ENCODE measurements around the gene SLC16A2. TPM values are rescaled to one million over a fixed set of nuclear protein-coding genes. Genes with fewer than 3 reads are reported as not detected.

Gene SLC16A2
- total RNA-seq, 6 experiments from 2014 or later: 16.7 to 68.8 (median 53.4) TPM

DNA sequence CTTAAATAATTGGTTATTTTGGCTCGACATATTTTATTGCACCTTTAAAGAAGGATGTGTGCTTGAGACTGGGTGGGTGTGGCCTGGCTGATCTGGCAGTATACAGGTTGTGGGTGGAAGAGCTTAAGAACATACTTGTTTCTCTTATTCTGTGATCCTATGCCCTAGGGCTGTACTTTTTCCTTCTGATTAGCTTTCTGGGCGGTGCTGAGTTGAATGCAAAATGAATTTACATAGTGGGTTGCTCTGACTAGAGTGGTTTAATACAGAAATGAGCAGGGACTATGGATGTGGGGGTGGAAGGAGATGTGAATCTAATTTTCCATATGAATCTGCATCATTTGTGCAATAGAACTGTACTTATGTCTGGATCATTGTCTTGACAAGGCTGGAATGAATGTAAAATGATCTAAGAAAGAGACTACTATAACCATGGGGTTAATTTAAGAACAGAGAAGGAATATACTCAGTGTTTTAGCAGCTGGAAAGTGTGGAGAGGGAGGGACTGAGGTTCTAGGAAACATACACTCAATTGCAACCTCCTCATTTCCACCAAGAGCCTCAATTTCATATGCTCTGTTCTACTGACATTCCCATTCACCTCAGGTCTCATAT, 119.4 kb downstream of the SLC16A2 start:
- no peaks in the 10 kb centered on the region for H3K36me3 ChIP-seq
- peaks cover 0 to 3% (median 0%) of the 10 kb centered on the region in 4 donors for H3K4me1 ChIP-seq
- H3K27ac ChIP-seq: no peak overlapping the region
- TF ChIP-seq, protein P1, sequence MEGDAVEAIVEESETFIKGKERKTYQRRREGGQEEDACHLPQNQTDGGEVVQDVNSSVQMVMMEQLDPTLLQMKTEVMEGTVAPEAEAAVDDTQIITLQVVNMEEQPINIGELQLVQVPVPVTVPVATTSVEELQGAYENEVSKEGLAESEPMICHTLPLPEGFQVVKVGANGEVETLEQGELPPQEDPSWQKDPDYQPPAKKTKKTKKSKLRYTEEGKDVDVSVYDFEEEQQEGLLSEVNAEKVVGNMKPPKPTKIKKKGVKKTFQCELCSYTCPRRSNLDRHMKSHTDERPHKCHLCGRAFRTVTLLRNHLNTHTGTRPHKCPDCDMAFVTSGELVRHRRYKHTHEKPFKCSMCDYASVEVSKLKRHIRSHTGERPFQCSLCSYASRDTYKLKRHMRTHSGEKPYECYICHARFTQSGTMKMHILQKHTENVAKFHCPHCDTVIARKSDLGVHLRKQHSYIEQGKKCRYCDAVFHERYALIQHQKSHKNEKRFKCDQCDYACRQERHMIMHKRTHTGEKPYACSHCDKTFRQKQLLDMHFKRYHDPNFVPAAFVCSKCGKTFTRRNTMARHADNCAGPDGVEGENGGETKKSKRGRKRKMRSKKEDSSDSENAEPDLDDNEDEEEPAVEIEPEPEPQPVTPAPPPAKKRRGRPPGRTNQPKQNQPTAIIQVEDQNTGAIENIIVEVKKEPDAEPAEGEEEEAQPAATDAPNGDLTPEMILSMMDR (IDR thresholded peaks at IDR 0.05): no peak
- no peak for TF ChIP-seq POLR2A (IDR thresholded peaks at IDR 0.05)
- ATAC-seq (no peak), DNase-seq (no peak)
- H3K27me3 ChIP-seq: no peaks in the 10 kb centered on the region
- H3K4me3 ChIP-seq: no peak overlapping the region
- H3K9me3 ChIP-seq: no peaks in the 10 kb centered on the region
- WGBS (ENCODE audit: insufficient coverage, low coverage, low lambda C conversion rate, missing lambda C conversion rate): 29% methylated on average over 2 of the region's 2 CpGs
- intact Hi-C loops (cut with DNase I): loop anchor here in 1 of 2 donors (10.0 kb wide), 1 partner anchor 156 kb away; no protein-coding TSS in a partner anchor

DNA sequence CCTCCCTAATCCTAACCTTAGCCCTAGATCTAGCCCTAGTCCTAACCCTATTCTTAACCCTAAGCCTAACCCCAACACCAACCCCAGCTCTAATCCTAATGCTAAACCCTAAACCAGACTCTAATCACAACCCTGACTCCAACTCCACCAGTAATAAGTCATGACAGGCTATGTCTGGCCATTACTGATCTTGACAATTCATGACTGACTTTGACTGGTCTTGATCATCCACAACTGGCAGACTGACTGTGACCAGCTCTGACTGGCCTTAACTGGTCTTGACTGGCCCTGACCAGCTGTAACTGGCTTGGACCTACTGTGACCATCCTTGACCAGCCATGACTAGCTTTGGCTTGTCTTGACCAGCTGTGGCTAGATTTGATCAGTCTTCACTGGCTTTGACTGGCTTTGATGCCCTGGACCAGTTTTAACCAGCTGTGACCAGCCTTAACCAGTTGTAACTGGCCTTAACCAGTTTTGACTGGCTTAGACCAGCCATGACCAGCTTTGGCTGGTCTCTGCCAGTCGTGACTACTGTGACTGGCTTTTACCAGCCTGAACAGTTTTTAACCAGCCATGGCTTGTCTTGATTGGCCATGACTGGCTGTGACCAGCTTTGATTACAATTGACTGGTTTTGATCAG, 124.7 kb downstream of the SLC16A2 start:
- ATAC-seq (no peak), DNase-seq (no peak)
- no peak for TF ChIP-seq POLR2A (IDR thresholded peaks at IDR 0.05)
- TF ChIP-seq, protein P1 (IDR thresholded peaks at IDR 0.05): no peak
- Histone ChIP-seq H3K4me1 (no peaks in the 10 kb centered on the region), H3K27ac (no peak overlapping the region), H3K9me3 (no peaks in the 10 kb centered on the region), H3K27me3 (no peaks in the 10 kb centered on the region), H3K4me3 (no peak overlapping the region), H3K36me3 (no peaks in the 10 kb centered on the region)
- intact Hi-C loops (cut with DNase I): loop anchor here in 1 of 2 donors (10.0 kb wide), 1 partner anchor 161 kb away; no protein-coding TSS in a partner anchor
- WGBS (ENCODE audit: insufficient coverage, low coverage, low lambda C conversion rate, missing lambda C conversion rate): 43% methylated on average over 1 of the region's 1 CpG

DNA sequence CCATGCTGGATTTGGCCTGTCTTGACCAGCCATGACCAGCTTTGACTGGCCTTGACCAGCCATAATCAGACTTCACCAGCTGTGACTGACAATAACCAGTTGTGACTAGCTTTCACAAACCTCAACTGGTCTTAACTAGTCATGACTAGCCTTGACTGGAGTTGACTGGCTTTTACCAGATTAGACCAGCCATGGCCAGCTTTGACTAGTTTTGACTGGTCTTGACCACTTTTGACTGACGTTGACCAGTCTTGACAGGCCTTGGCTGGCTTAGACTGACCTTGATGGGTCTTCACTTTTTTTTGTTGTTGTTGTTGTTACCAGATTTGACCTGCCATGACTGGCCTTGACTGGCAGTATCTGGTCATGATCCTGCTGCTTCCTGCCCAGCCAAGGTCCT, 125.7 kb downstream of the SLC16A2 start:
- Histone ChIP-seq H3K4me3 (no peak overlapping the region), H3K36me3 (no peaks in the 10 kb centered on the region), H3K27ac (no peak overlapping the region), H3K9me3 (no peaks in the 10 kb centered on the region), H3K27me3 (no peaks in the 10 kb centered on the region), H3K4me1 (no peaks in the 10 kb centered on the region)
- TF ChIP-seq, protein P1 (IDR thresholded peaks at IDR 0.05): no peak
- TF ChIP-seq POLR2A (IDR thresholded peaks at IDR 0.05): no peak
- no CpG with 5 or more reads among the region's 1 CpG for WGBS (ENCODE audit: insufficient coverage, low coverage, low lambda C conversion rate, missing lambda C conversion rate)
- ATAC-seq (no peak), DNase-seq (no peak)
- intact Hi-C loops (cut with DNase I): loop anchor here in 1 of 2 donors (10.0 kb wide), 1 partner anchor 162 kb away; no protein-coding TSS in a partner anchor

- peaks cover 0 to 8% of the 10 kb centered on the region in 2 donors for H3K27me3 ChIP-seq
- ATAC-seq (peak; percentile 99 to 100 (median 100)), DNase-seq (peak; percentile 82 to 87 (median 86))
- 17% methylated on average over 22 of the region's 24 CpGs for WGBS (ENCODE audit: insufficient coverage, low coverage, low lambda C conversion rate, missing lambda C conversion rate)
- no peaks in the 10 kb centered on the region for H3K4me1 ChIP-seq
- no peaks in the 10 kb centered on the region for H3K9me3 ChIP-seq
- H3K4me3 ChIP-seq: no peak overlapping the region
- intact Hi-C loops (cut with DNase I): no loop called here
- no peaks in the 10 kb centered on the region for H3K36me3 ChIP-seq
- H3K27ac ChIP-seq: no peak overlapping the region
- TF ChIP-seq POLR2A (IDR thresholded peaks at IDR 0.05): no peak
- TF ChIP-seq, protein P1 (IDR thresholded peaks at IDR 0.05): peak; percentile 98 to 100 (median 98)
Measured at GRCh38 chrX:74550295-74550802, 129.1 kb downstream of the SLC16A2 start.

All from right lobe of liver (tissue), 6 donors.